ENCODE measurements around the gene MAGEA11.
"Not testable (repeated sequence)": the region's sequence is repeated elsewhere in the genome, so short reads cannot be mapped to it uniquely, and the experiment has no call there.

MAGEA11 gene

GRCh38 chrX:149718757-149719156 is 6.9 kb downstream of the MAGEA11 start:
- no peak for DNase-seq (ENCODE audit: low spot score)

DNA sequence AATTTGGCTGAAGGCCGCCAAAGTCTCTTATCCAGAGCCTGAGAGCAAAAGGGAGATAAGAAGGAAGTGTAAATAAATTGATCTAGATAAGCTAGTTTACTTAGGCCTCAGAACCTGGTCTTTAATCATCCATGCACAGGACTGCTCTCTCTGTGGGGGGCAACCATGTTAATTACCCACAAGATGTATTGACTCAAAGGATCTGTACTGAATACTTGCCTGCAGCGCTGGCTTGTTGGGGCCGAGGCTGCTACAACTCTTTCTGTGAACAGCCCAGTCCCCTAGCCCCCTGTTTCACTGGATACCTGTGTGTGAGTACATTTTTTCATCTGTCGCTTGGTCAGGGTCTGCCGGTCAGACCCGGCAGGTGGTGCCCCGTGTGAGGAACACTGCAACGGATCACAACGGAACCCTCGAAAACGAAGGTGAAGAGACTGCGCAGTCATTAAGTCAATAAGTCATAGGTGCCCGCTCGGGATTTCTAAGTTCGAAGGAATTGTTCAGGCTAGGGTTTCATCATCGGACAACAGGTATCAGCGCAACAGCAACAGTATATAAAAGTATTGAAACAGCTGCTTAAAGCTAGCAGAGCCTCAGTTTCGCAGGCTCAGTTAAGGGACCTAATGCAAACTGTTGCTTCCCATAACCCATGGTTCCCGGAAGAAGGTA is 8.3 kb downstream of the MAGEA11 start:
- DNase-seq (ENCODE audit: low spot score), result peak; percentile 3

DNA sequence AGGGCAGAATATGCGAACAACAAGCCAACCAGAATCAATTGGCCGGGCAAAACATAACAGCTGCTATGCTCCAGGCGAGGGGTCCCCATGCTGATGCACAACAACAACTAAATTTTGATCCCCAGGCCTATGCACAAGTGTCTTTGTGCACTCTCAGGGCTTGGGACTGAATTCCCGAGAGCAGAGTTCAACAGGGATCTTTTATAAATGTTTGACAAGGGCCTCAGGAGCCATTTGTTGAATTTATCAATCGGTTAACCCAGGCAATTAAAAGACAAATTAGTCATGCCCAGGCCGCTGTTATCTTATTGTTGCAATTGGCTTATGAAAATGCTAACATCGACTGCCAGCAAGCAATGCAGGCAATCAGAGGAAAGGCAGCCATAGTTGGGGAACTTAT is 9.4 kb downstream of the MAGEA11 start:
- not testable (repeated sequence) for DNase-seq (ENCODE audit: low spot score)

GRCh38 chrX:149721778-149722177 is 9.9 kb downstream of the MAGEA11 start:
- no peak for DNase-seq (ENCODE audit: low spot score)

- not testable (repeated sequence) for DNase-seq (ENCODE audit: low spot score)
Measured at GRCh38 chrX:149723583-149724118, 11.8 kb downstream of the MAGEA11 start.

DNA sequence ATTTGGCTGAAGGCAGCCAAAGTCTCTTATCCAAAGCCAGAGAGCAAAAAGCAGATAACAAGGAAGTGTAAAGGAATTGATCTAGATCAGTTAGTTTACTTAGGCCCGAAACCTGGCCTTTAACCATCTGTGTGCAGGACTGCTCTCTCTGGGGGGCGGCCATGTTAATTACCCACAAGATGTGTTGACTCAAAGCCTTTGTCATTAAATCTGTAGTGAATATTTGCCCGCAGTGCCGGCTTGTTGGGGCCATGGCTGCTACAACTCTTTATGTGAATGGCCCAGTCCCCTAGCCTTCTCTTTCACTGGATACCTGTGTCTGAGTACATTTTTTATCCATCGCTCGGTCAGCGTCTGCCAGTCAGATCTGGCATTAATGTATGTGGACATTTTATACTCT is 15.4 kb downstream of the MAGEA11 start:
- not testable (repeated sequence) for DNase-seq (ENCODE audit: low spot score)

GRCh38 chrX:149742269-149742668 is 30.4 kb downstream of the MAGEA11 start:
- not testable (repeated sequence) for DNase-seq (ENCODE audit: low spot score)

DNA sequence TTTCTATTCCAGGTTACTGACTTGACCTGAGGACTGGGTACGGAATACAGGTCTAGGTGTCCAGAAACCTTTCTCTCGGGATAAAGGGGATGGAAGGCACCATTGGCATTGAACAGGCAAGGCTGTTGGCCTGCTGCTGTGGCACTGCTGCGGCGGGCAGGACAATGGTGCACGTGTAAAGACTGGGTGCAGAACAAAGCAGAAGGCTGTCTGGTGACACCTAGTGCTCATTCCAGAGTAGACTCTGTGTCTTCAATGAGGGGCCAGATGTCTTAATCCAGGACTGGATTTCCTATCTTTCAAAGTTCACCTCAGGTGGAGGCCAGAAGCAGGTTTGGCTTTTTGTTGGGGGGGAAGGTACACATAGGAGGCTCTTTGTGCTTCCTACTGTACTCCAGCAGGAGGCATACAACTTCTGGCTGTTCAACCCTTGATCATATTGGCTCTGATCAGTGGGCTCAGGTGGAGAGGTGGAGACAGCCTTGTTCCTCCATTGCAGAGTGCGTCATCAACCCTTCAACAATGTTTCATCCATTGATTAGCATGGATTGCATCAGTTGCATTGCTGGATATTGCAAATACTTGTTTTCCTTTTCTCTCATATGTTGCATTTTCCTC is 34.6 kb downstream of the MAGEA11 start:
- DNase-seq (ENCODE audit: low spot score), result not testable (repeated sequence)

DNA sequence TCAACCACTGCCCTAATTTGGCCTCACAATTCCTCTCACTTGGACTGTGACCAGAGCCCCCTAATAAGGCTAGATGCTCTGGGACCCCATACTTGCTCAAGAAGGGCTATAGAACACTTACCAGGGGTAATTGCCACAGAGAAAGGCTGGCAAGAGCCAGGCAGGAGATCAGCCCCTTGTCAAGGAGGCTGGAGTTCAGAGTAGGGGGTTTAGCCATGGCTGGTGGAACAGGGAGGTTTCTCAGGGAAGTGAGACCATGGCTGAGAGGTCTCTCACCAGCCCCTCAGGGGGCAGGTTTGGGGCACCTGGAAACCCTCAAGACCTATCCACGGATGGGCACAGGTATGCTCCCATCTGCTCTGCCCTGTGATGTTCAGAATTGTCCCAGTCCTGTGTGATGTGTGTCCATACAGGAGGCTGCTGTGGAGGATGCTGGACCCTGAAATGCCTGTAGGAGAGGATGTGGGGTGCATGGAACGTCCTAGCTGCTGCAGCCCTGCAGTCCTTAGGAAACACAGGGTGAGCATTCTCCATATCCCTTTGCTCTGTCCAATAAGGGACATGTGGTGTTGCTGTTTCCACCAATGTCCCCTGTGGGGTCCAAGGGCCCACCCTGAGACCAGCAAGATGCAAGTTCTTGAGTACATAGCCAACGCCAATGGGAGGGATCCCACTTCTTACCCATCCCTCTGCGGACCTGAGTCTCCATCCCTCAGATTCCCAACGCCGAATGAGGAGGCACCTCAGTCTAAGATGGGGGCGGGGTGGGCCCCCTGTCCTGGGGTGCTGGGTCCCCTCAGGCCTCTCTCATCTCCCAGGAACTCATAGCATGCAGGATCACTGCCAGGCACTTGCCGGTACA is 45.6 kb downstream of the MAGEA11 start:
- DNase-seq (ENCODE audit: low spot score), result no peak

GRCh38 chrX:149758068-149758714 is 46.3 kb downstream of the MAGEA11 start:
- no peak for DNase-seq (ENCODE audit: low spot score)

DNA sequence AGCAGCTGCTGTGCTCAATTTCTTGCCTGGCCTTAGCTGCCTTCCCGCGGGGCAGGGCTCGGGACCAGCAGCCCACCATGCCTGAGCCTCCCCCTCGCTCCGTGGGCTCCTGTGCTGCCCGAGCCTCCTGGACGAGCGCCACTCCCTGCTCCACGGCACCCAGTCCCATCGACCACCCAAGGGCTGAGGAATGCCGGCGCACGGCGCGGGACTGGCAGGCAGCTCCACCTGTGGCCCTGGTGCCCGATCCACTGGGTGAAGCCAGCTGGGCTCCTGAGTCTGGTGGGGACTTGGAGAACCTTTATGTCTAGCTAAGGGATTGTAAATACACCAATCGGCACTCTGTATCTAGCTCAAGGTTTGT is 46.8 kb downstream of the MAGEA11 start:
- not testable (repeated sequence) for DNase-seq (ENCODE audit: low spot score)

GRCh38 chrX:149759824-149760223 is 48.0 kb downstream of the MAGEA11 start:
- no peak for DNase-seq (ENCODE audit: low spot score)

- DNase-seq (ENCODE audit: low spot score), result no peak
Measured at GRCh38 chrX:149760965-149761364, 49.1 kb downstream of the MAGEA11 start.

DNA sequence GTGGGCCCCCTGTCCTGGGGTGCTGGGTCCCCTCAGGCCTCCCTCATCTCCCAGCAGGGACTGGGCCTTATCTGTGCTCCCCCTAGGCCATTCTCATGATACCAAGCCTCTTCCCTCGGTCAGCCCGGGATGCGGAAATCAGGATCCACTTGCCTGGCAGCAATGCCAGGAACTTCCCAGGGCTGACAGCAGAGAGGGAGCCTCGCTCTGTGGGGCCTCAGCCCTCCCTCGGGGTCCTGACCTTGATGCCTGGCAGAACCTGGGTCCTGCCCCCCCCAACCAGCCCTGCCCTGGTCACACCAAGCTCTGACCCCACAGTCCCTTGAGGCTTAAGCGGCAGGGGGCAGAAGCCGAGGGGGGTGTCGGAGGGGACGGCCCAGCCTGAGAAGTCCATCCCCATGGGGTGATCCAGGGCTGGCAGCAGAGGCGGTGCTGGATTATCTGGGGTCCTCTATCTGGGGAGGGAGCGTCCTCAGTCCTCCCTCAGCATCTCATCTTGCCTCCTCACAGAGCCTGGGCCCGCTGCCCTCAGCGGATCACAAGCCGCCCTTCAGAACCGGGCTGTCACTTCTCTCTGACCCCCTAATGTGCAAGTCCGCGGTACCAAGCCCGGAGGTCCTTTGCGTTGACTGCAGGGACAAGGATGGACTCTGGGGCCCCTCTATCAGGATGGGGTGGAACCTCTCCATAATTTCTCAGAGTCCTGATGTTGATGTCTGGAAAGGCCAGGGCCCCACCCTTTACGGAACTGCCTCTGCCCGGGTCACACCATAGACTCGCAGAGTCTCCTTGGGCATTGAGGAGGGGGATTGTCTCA is 50.2 kb downstream of the MAGEA11 start:
- DNase-seq (ENCODE audit: low spot score), result not testable (repeated sequence)

DNA sequence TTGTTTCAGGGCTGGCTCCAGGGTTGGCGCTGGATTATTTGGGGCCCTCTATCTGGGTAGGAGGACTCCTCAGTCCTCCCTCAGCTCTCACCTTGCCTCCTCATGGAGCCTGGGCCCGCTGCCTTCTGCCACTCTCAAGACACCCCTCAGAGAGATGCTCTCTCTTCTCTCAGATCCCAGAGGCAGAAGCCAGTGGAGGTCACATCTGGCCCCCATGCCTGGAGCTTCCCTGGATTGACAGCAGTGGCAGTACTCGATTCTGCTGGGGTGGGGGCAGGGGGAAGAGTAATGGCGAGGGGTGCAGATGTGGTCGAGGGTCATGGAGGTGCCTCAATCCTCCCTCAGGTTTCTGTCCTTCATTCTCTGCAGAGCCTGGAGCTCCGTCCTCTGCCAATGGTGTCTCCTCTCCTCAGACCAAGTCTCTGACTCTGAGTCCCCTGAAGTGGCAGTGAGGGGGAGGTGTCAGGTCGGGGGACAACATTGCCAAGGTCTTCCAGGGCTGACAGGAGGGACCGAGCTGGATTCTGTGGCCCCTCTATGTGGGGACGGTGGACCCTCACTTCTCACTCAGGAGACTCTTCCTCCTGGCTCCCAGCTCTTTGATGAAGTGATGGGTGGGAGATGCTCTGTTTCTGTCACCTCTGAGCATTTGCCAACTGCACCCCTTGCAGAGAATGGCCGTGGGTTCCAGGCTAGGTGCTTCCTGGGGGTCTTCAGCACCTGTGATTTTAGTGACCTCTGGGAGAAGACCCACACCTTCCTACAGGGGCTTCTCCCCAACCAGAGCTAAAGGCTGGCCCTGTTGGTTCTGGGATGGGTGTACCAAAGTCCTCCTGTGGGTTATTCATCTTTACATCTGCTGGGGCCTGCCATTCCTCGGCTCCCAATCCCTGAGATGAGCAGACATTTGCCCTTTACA is 51.1 kb downstream of the MAGEA11 start:
- DNase-seq (ENCODE audit: low spot score), result no peak

Measured in HuH-7.5 (cell line).